GM12801 (cell line): Measurements from ENCODE around the gene FGF5.

Source experiments
- CTCF ChIP-seq: IDR thresholded peaks from one replicate; pipeline ENCODE4 v1.5.1; 2011; ENCODE audit warnings: control low read depth; ENCODE audit not compliant: insufficient read length; ENCODE audit errors: extremely low read depth

The FGF5 gene

GRCh38 chr4:80254114-80254513, 12.3 kb upstream of the FGF5 start:
- no peak for TF ChIP-seq CTCF

- no peak for TF ChIP-seq CTCF
Measured at GRCh38 chr4:80255329-80256095, 11.0 kb upstream of the FGF5 start.

- TF ChIP-seq CTCF: no peak
Measured at GRCh38 chr4:80257851-80258250, 8.6 kb upstream of the FGF5 start.

- no peak for TF ChIP-seq CTCF
Measured at GRCh38 chr4:80259012-80259411, 7.5 kb upstream of the FGF5 start.

- no peak for TF ChIP-seq CTCF
Measured at GRCh38 chr4:80259817-80260216, 6.6 kb upstream of the FGF5 start.

- TF ChIP-seq CTCF: no peak
Measured at GRCh38 chr4:80261989-80262600, 4.4 kb upstream of the FGF5 start.

- TF ChIP-seq CTCF: no peak
Measured at GRCh38 chr4:80263541-80264351, 2.7 kb upstream of the FGF5 start.
